GM23338 (cell line): ENCODE data around the gene SNTG2.

Experiments
- EZH2 ChIP-seq: fragments of 200-600 bp; sonication (generic); IDR thresholded peaks from one replicate; pipeline ENCODE4 v1.8.0; 2017; ENCODE audit warnings: antibody characterized with exemption, mild to moderate bottlenecking, low read depth; ENCODE audit not compliant: unreplicated experiment
- EZH2phosphoT487 ChIP-seq: fragments of 200-600 bp; sonication (generic); IDR thresholded peaks from one replicate; pipeline ENCODE4 v1.8.1; 2018; ENCODE audit warnings: antibody characterized with exemption; ENCODE audit not compliant: unreplicated experiment
- TF ChIP-seq, protein P1 (sequence below), 2 experiments: fragments of 200-600 bp in 1 of 2; sonication (generic) in 1 of 2; conservative IDR thresholded peaks; 2 replicates each; pipeline versions ENCODE4 v1.5.1 to v1.6.1; 2016 to 2017; ENCODE audit warnings: antibody characterized with exemption in 2 of 2, low read depth in 2 of 2, mild to moderate bottlenecking in 2 of 2, moderate library complexity in 1 of 2

DNA sequence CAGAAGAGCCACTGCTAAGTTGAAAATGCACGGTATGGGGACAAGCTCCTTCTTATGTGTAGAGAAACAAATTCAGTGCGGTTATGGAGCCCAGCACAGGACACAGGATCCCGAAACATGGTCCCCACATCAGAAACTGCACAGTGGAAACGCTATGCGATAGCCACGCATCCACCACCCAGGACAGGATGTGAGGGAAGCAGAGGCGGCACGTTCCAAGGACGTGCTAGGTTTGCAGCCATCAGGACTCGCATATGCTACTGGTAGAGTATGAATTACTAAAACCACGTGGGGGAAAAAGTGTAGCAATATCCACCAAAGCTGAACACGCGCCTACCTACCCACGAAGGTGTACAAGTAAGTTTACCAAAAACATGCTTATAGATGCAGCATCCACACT, 34.7 kb upstream of the SNTG2 start:
- TF ChIP-seq, protein P1, sequence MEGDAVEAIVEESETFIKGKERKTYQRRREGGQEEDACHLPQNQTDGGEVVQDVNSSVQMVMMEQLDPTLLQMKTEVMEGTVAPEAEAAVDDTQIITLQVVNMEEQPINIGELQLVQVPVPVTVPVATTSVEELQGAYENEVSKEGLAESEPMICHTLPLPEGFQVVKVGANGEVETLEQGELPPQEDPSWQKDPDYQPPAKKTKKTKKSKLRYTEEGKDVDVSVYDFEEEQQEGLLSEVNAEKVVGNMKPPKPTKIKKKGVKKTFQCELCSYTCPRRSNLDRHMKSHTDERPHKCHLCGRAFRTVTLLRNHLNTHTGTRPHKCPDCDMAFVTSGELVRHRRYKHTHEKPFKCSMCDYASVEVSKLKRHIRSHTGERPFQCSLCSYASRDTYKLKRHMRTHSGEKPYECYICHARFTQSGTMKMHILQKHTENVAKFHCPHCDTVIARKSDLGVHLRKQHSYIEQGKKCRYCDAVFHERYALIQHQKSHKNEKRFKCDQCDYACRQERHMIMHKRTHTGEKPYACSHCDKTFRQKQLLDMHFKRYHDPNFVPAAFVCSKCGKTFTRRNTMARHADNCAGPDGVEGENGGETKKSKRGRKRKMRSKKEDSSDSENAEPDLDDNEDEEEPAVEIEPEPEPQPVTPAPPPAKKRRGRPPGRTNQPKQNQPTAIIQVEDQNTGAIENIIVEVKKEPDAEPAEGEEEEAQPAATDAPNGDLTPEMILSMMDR (conservative IDR thresholded peaks at IDR 0.05; ENCODE audit: low read depth in 2 of 2), result no peak
- no peak for TF ChIP-seq EZH2
- TF ChIP-seq EZH2phosphoT487, result no peak
